Transverse colon (tissue), 4 donors: ENCODE data around the gene SLC6A17. TPM values are rescaled to one million over a fixed set of nuclear protein-coding genes. Genes with fewer than 3 reads are reported as not detected.

Experiments
- DNase-seq: peaks from one replicate; pipeline ENCODE4 v3.0.0-alpha.2; 2019
- H3K27ac ChIP-seq, 4 donors: fragments of 200-600 bp; sonication (generic); 2 replicates each; pipeline ENCODE4 v1.5.1; 2016 to 2018; ENCODE audit warnings: inconsistent platforms in 4 of 4
- H3K27me3 ChIP-seq: fragments of 200-600 bp; sonication (generic); 2 replicates; pipeline ENCODE4 v1.5.1; 2017; ENCODE audit warnings: inconsistent platforms
- H3K36me3 ChIP-seq, 4 donors: fragments of 200-600 bp; sonication (generic); 2 replicates each; pipeline ENCODE4 v1.5.1; 2017 to 2019; ENCODE audit warnings: inconsistent platforms in 4 of 4
- H3K4me1 ChIP-seq, 4 donors: fragments of 200-600 bp; sonication (generic); 2 replicates each; pipeline ENCODE4 v1.5.1; 2017 to 2020; ENCODE audit warnings: inconsistent platforms in 4 of 4
- H3K4me3 ChIP-seq, 4 donors: fragments of 200-600 bp; sonication (generic); 1 replicate in 1 of 4; 2 replicates in 3 of 4; pipeline versions ENCODE4 v1.5.1 to v1.6.1; 2017 to 2019; ENCODE audit warnings: inconsistent platforms in 4 of 4
- H3K9me3 ChIP-seq, 2 donors: fragments of 200-600 bp; sonication (generic); 2 replicates each; pipeline ENCODE4 v1.5.1; 2017 to 2019; ENCODE audit warnings: inconsistent platforms in 2 of 2
- CTCF ChIP-seq, 5 experiments: fragments of 200-600 bp in 3 of 5; fragments of 450-650 bp in 2 of 5; sonication (generic) in 3 of 5; IDR thresholded peaks; 1 replicate in 2 of 5; 2 replicates in 3 of 5; pipeline ENCODE4 v1.5.1; 2016 to 2017; ENCODE audit warnings: antibody characterized with exemption in 5 of 5, inconsistent platforms in 3 of 5, mild to moderate bottlenecking in 2 of 5, moderate library complexity in 1 of 5
- EP300 ChIP-seq: sonication (generic); formaldehyde crosslinking; IDR thresholded peaks from one replicate; pipeline ENCODE4 v1.6.1; 2017; ENCODE audit warnings: antibody characterized with exemption, low read depth
- POLR2A ChIP-seq: fragments of 450-650 bp; IDR thresholded peaks from one replicate; pipeline ENCODE4 v1.6.1; 2016; ENCODE audit warnings: antibody characterized with exemption, mild to moderate bottlenecking, moderate library complexity
- POLR2AphosphoS5 ChIP-seq, 3 donors: sonication (generic); formaldehyde crosslinking; IDR thresholded peaks; one replicate each; pipeline ENCODE4 v1.6.1; 2016; ENCODE audit warnings: antibody characterized with exemption in 3 of 3
- WGBS, 2 donors: methylation state at CpG; one replicate each; pipeline ENCODE4 v1.1.5; 2018; ENCODE audit warnings: low coverage in 1 of 2; 5-methylcytosine and 5-hydroxymethylcytosine counted together
- in situ Hi-C, 4 donors: fragments of 200-750 bp; cut with MboI; loops; one replicate each; pipeline versions ENCODE4 v1.15.0 to v1.15.1; 2017; ENCODE audit warnings: low sequenced_read_pairs in 3 of 4, low pct_ligation_motif_present in 1 of 4, low pct_unique_long_range_greater_than_20kb in 1 of 4
- intact Hi-C: fragments of 100-400 bp; cut with DNase I; formaldehyde crosslinking; loops from one replicate; pipeline ENCODE4 v1.15.1; 2023; ENCODE audit warnings: low total_unique reads
- total RNA-seq, 4 donors: library from RNA; depleted of rRNA; stranded (reverse); fragments of >200 nt; gene quantifications; one replicate each; pipeline ENCODE4 v1.1.0, GENCODE V29; 2016

Gene SLC6A17
- total RNA-seq, 4 donors from 2014 or later, result under 0.01 to 0.37 (median 0.14) TPM; not detected in 1

- no peak overlapping the region for H3K4me3 ChIP-seq
- WGBS, 2 donors, result 27 to 46% methylated on average over 1 to 3 of the region's 3 CpGs
- DNase-seq, result no peak
- in situ Hi-C loops, result no loop called here
- no peak overlapping the region for H3K27ac ChIP-seq
- H3K27me3 ChIP-seq, result peaks cover 70% of the 10 kb centered on the region
- H3K36me3 ChIP-seq, result no peaks in the 10 kb centered on the region
- H3K4me1 ChIP-seq, result no peaks in the 10 kb centered on the region
- TF ChIP-seq EP300 (no peak), CTCF (IDR thresholded peaks at IDR 0.05) (no peak), POLR2AphosphoS5 (IDR thresholded peaks at IDR 0.05) (no peak), POLR2A (no peak)
- no peaks in the 10 kb centered on the region for H3K9me3 ChIP-seq
- intact Hi-C loops, result no loop called here
These were observed 11.3 kb upstream of the SLC6A17 start for GRCh38 chr1:110138956-110139355.

- Histone ChIP-seq H3K4me3 (no peak overlapping the region), H3K27me3 (peaks cover 89% of the 10 kb centered on the region)
- no peak for TF ChIP-seq POLR2A
- no peak for TF ChIP-seq CTCF (IDR thresholded peaks at IDR 0.05)
- no peak for TF ChIP-seq POLR2AphosphoS5 (IDR thresholded peaks at IDR 0.05)
- TF ChIP-seq EP300, result no peak
These were observed 5.9 kb upstream of the SLC6A17 start for GRCh38 chr1:110144366-110144765.

GRCh38 chr1:110148961-110149360 lies 1.3 kb upstream of the SLC6A17 start:
- Histone ChIP-seq H3K27ac (no peak overlapping the region), H3K27me3 (peaks cover 96% of the 10 kb centered on the region), H3K4me3 (no peak overlapping the region), H3K36me3 (no peaks in the 10 kb centered on the region), H3K4me1 (peaks cover 0 to 12% (median 6%) of the 10 kb centered on the region in 4 donors), H3K9me3 (no peaks in the 10 kb centered on the region)
- in situ Hi-C loops, result no loop called here
- TF ChIP-seq CTCF (IDR thresholded peaks at IDR 0.05) (no peak), POLR2AphosphoS5 (IDR thresholded peaks at IDR 0.05) (no peak), EP300 (no peak), POLR2A (no peak)
- intact Hi-C loops, result no loop called here
- 41 to 45% methylated on average over 4 of the region's 4 CpGs for WGBS, 2 donors
- DNase-seq, result no peak

More at GRCh38 chr1:110144366-110144765, 5.9 kb upstream of the SLC6A17 start:
- H3K27ac ChIP-seq, result no peak overlapping the region
- 47% methylated on average over 3 of the region's 3 CpGs; no CpG with 5 or more reads in 1 of the 2 donors for WGBS, 2 donors
- intact Hi-C loops, result no loop called here
- in situ Hi-C loops, result no loop called here
- no peaks in the 10 kb centered on the region for H3K36me3 ChIP-seq
- H3K4me1 ChIP-seq, result no peaks in the 10 kb centered on the region
- H3K9me3 ChIP-seq, result no peaks in the 10 kb centered on the region
- no peak for DNase-seq

- Histone ChIP-seq H3K27me3 (peaks cover 100% of the 10 kb centered on the region), H3K4me3 (no peak overlapping the region), H3K27ac (no peak overlapping the region), H3K36me3 (no peaks in the 10 kb centered on the region), H3K9me3 (no peaks in the 10 kb centered on the region), H3K4me1 (peaks cover 0 to 12% (median 6%) of the 10 kb centered on the region in 4 donors)
- 30 to 33% methylated on average over 1 to 25 of the region's 37 CpGs for WGBS, 2 donors
- TF ChIP-seq POLR2A, result no peak
- in situ Hi-C loops (no loop called here), intact Hi-C loops (no loop called here)
- no peak for DNase-seq
These were observed 928 bp downstream of the SLC6A17 start for GRCh38 chr1:110151175-110151669.
